Uterus (tissue), 4 donors: ENCODE data around the gene RNF157. TPM values are rescaled to one million over a fixed set of nuclear protein-coding genes. Genes with fewer than 3 reads are reported as not detected.

Experiments
- DNase-seq, 2 donors: peaks; one replicate each; pipeline ENCODE4 v3.0.0-alpha.2; 2019 to 2020
- H3K27ac ChIP-seq, 2 donors: fragments of 200-600 bp; sonication (generic); 1 replicate in 1 of 2; 2 replicates in 1 of 2; pipeline ENCODE4 v1.5.1; 2016 to 2018
- H3K27me3 ChIP-seq, 2 donors: fragments of 200-600 bp; sonication (generic); one replicate each; pipeline ENCODE4 v1.5.1; 2018 to 2019; ENCODE audit warnings: control low read depth in 1 of 2
- H3K36me3 ChIP-seq, 2 donors: fragments of 200-600 bp; sonication (generic); one replicate each; pipeline ENCODE4 v1.5.1; 2019; ENCODE audit warnings: control low read depth in 1 of 2
- H3K4me1 ChIP-seq, 2 donors: fragments of 200-600 bp; sonication (generic); one replicate each; pipeline ENCODE4 v1.5.1; 2018 to 2019; ENCODE audit warnings: control low read depth in 1 of 2
- H3K4me3 ChIP-seq, 2 donors: fragments of 200-600 bp; sonication (generic); 1 replicate in 1 of 2; 2 replicates in 1 of 2; pipeline ENCODE4 v1.5.1; 2018 to 2019; ENCODE audit warnings: mild to moderate bottlenecking in 1 of 2
- H3K9me3 ChIP-seq, 2 donors: fragments of 200-600 bp; sonication (generic); one replicate each; pipeline ENCODE4 v1.5.1; 2019; ENCODE audit warnings: control low read depth in 1 of 2
- CTCF ChIP-seq, 4 experiments: fragments of 200-600 bp in 2 of 4; fragments of 450-650 bp in 2 of 4; sonication (generic) in 2 of 4; IDR thresholded peaks; one replicate each; pipeline ENCODE4 v1.5.1; 2016 to 2019; ENCODE audit warnings: antibody characterized with exemption in 4 of 4, mild to moderate bottlenecking in 2 of 4, moderate library complexity in 1 of 4
- POLR2A ChIP-seq, 2 donors: fragments of 450-650 bp; IDR thresholded peaks; one replicate each; pipeline ENCODE4 v1.6.1; 2016; ENCODE audit warnings: antibody characterized with exemption in 2 of 2, mild to moderate bottlenecking in 1 of 2, moderate library complexity in 1 of 2
- intact Hi-C: fragments of 100-400 bp; cut with DNase I; formaldehyde crosslinking; loops from one replicate; pipeline ENCODE4 v1.15.1; 2023; ENCODE audit warnings: low total_unique reads
- total RNA-seq, 4 donors: library from RNA; depleted of rRNA in 3 of 4; stranded (reverse); fragments of >200 nt in 3 of 4; gene quantifications; one replicate each; pipeline versions ENCODE4 v1.1.0 to v1.2.4, GENCODE V29; 2014 to 2023
- donor health status: DM: yes; HTN: yes; CAD: no.

RNF157 gene
- total RNA-seq, 4 donors from 2014 or later: 0.77 to 5.7 (median 1.7) TPM

DNA sequence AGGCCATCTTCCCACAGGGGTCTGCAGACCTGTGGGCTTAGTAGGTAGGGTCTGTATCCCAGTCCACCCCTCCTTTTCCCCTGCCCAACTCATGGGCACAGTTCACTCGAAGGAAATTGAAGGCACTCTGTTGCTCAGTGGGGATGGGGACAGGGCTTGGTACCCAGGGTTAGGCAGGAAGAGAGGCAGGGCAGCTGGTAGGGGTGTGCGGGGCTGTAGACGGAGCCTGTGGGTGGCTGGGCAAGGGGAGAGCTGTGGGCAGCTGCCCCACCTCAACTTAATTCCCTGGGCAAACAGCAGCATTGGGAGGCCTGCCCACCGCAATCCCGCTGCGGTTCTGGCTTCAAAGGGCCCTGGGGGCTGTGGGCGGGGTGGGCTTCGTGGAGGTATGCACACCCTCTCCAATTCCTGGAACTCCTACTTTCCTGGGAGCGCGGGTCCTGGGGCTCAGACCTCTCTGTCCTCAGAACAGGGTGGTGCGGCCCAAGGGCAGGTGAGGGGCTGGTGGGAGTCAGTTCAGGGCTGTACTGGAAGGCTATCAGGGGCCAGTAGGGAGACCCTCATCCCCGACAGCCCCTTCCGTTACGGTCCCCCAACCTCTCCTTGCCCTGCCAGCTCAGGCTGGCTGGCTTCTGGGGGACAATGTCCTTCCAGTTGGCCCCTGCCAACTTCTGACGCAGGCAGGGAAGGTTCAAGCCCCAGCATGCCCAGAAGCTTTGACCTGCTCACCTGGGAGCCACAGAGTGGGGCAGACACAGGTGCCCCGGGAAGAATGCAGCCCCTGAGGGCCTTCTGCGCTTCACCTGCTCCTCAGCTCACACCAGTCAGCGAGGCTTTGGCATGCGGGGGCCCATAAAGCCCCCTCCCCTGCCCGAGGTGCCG lies 108.4 kb downstream of the RNF157 start:
- Histone ChIP-seq H3K4me3 (no peak overlapping the region), H3K9me3 (no peaks in the 10 kb centered on the region), H3K36me3 (no peaks in the 10 kb centered on the region), H3K4me1 (no peaks in the 10 kb centered on the region), H3K27ac (no peak overlapping the region), H3K27me3 (peaks cover 0 to 8% of the 10 kb centered on the region in 2 donors)
- DNase-seq: no peak
- intact Hi-C loops: no loop called here
- TF ChIP-seq POLR2A (IDR thresholded peaks at IDR 0.05): no peak
- TF ChIP-seq CTCF (IDR thresholded peaks at IDR 0.05): no peak

DNA sequence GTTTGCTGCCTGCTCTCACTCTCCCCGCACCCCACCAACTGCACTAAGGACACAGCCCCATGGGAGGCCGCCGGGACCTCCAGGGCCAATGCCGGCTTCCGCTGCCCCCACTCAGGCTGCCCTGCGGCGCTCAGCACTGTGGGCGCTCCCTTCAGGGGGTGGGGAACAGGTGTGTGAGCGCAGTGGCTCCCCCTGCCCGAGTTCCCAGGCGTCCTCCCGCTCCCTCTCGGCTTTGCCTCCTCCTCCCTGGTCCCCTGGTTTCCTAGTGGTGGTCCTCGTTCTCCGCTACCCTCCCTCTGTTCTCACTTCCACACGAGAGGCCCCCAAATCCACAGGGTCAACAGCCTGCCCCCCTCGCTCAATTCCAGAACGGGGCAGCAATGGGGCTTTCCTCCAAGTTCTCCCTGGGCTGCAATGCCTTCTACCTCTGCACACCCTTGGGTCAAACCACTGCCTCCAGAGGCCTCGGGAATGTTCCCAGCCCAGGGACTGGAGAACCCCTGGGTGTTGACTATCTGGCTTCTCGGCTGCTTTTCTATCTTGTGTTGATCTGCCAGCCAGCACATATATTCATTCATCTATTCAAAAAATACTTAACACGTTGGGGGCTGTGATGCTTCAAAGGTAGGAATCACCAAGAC lies 109.1 kb downstream of the RNF157 start:
- no peak for DNase-seq
- no peak for TF ChIP-seq CTCF (IDR thresholded peaks at IDR 0.05)
- TF ChIP-seq POLR2A (IDR thresholded peaks at IDR 0.05): no peak
- Histone ChIP-seq H3K27me3 (peaks cover 0 to 5% of the 10 kb centered on the region in 2 donors), H3K36me3 (no peaks in the 10 kb centered on the region), H3K27ac (no peak overlapping the region), H3K4me1 (no peaks in the 10 kb centered on the region), H3K4me3 (no peak overlapping the region), H3K9me3 (no peaks in the 10 kb centered on the region)
- intact Hi-C loops: no loop called here

- no peaks in the 10 kb centered on the region for H3K9me3 ChIP-seq
- H3K27me3 ChIP-seq: peaks cover 0 to 5% of the 10 kb centered on the region in 2 donors
- no peaks in the 10 kb centered on the region for H3K4me1 ChIP-seq
- intact Hi-C loops: no loop called here
- H3K36me3 ChIP-seq: no peaks in the 10 kb centered on the region
- no peak for DNase-seq
- H3K4me3 ChIP-seq: no peak overlapping the region
- H3K27ac ChIP-seq: no peak overlapping the region
- TF ChIP-seq POLR2A (IDR thresholded peaks at IDR 0.05) (no peak), CTCF (IDR thresholded peaks at IDR 0.05) (no peak)
These were observed 109.8 kb downstream of the RNF157 start for GRCh38 chr17:76130473-76130872.

DNA sequence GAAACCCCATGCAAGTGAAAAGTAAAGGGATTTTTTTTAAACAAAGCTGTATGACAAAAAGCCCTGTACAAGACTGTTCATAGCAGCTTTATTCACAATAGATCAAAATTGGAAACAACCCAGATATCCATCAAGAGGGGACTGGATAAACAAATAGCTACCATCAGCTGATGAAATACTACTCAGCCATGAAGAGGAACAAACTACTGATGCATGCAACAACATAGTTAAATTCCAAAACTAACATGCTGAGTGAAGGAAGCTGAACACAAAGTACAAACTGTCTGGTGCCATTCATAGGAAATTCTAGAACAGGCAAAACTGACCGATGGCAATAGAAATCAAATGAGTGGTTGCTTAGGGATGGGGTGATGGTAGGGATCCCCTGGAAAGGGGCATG lies 114.4 kb downstream of the RNF157 start:
- no peaks in the 10 kb centered on the region for H3K27me3 ChIP-seq
- H3K36me3 ChIP-seq: no peaks in the 10 kb centered on the region
- DNase-seq: no peak
- TF ChIP-seq CTCF (IDR thresholded peaks at IDR 0.05): no peak
- no peak for TF ChIP-seq POLR2A (IDR thresholded peaks at IDR 0.05)
- intact Hi-C loops: no loop called here
- no peak overlapping the region for H3K4me3 ChIP-seq
- no peaks in the 10 kb centered on the region for H3K4me1 ChIP-seq
- H3K9me3 ChIP-seq: no peaks in the 10 kb centered on the region
- no peak overlapping the region for H3K27ac ChIP-seq

- no peak for TF ChIP-seq CTCF (IDR thresholded peaks at IDR 0.05)
- Histone ChIP-seq H3K36me3 (no peaks in the 10 kb centered on the region), H3K27me3 (no peaks in the 10 kb centered on the region), H3K4me1 (no peaks in the 10 kb centered on the region), H3K27ac (no peak overlapping the region), H3K4me3 (no peak overlapping the region), H3K9me3 (no peaks in the 10 kb centered on the region)
- intact Hi-C loops: no loop called here
- DNase-seq: no peak
These were observed 115.0 kb downstream of the RNF157 start for GRCh38 chr17:76125391-76125675.
